Urothelium cell line (cell line): ENCODE results near the gene HJV.

Source experiments
- DNase-seq: peaks from one replicate; pipeline ENCODE4 v3.0.0; 2011; ENCODE audit warnings: low spot score, mixed read lengths
- FAIRE-seq: peaks from 2 replicates; lab custom pipeline; 2011; peaks lifted over from hg19 to GRCh38; lab: Jason Lieb, UNC

The HJV gene

GRCh38 chr1:146022403-146023127 lies 1.0 kb upstream of the HJV start:
- no peak for DNase-seq
- no peak for FAIRE-seq

GRCh38 chr1:146021050-146021445 lies 487 bp downstream of the HJV start:
- DNase-seq = no peak
- no peak for FAIRE-seq

DNA sequence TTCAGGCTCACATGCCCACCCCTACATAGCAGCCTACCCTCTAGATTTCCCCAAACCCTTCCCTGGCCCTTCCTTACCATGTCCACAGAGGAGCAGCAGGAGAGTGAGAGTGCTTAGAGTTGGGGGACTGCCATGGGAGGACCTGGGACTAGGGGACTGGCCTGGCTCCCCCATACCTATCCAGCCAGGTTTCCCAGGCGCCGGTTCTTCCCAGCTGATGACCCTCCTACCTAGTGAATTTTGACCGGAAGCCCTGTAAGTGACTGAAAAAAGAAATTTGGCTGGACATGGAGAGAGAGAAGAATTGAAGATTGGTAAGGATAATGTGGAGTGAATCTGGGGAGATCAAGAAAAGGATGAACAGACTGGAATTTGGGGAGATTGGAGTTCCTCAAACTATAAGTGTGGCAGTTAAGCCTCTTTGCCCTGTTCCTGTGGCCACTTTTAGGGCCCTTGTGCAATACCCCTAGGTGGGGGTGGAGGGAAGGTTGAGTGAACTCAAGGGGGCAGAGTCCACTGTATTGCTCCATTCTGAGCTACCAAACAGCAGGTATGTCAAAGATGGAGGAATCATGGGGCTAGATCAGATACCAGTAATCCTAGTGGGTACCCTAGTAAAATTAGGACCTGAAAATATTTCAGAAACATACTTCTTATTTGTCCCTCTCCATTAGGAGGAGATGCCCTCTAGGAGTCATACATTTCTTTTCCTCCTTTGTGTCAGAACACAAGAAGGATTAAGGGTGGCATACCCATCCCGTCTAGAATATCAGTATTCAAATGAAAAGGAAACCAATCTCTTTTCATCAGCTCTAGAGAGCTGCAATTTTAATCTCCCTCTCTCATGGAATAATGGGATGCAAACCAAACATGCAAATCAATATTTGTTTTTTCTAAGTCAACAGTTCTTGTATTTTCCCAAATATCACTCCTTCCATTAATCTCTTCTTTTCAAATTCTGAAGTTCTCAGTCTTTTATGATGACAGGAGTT lies 1.2 kb downstream of the HJV start:
- FAIRE-seq = no peak
- no peak for DNase-seq

GRCh38 chr1:146019231-146020057 lies 2.1 kb downstream of the HJV start:
- no peak for FAIRE-seq
- DNase-seq = no peak

- FAIRE-seq (no peak), DNase-seq (no peak)
Observed at GRCh38 chr1:146016891-146017290, 4.6 kb downstream of the HJV start.

DNA sequence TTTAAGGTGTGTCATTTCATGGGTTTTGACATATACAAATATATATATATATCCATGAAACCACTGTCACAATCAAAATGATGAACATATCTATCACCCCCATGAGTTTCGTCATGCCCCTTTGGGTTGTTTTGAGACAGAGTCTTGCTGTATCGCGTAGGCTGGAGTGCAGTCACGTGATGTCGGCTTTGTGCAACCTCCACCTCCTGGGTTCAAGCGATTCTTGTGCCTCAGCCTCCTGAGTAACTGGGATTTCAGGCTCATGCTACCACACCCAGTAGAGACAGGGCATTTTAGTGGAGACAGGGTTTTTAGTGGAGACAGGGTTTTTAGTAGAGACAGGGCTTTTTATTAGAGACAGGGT lies 8.0 kb downstream of the HJV start:
- no peak for DNase-seq
- no peak for FAIRE-seq

- no peak for FAIRE-seq
- peak; percentile 68 for DNase-seq
Observed at GRCh38 chr1:146012703-146013558, 8.6 kb downstream of the HJV start.

DNA sequence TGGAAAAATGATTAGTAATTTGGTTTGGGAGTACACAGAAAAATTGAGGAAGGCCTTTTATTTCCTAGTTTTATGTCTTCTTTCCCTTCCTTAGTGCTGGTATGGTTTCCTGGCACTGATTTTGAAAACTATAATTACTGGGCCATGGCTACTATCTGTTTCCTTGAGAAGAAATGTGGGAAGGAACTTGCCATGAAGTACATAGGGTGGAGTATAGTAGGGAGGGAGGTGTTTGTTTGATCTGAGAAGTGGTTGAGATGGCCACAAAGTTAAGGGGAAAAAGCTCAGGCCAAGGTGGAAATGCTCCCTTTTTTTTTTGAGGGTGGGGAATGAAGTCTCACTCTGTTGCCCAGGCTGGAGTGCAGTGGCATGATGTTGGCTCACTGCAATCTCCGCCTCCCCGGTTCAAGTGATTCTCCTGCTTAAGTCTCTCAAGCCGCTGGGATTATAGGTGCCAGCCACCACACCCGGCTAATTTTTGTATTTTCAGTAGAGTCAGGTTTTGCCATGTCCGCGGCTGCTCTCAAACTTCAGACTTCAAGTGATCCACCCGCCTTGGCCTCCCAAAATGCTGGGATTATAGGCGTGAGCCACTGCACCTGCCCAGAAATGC lies 11.3 kb downstream of the HJV start:
- no peak for FAIRE-seq
- DNase-seq = no peak

DNA sequence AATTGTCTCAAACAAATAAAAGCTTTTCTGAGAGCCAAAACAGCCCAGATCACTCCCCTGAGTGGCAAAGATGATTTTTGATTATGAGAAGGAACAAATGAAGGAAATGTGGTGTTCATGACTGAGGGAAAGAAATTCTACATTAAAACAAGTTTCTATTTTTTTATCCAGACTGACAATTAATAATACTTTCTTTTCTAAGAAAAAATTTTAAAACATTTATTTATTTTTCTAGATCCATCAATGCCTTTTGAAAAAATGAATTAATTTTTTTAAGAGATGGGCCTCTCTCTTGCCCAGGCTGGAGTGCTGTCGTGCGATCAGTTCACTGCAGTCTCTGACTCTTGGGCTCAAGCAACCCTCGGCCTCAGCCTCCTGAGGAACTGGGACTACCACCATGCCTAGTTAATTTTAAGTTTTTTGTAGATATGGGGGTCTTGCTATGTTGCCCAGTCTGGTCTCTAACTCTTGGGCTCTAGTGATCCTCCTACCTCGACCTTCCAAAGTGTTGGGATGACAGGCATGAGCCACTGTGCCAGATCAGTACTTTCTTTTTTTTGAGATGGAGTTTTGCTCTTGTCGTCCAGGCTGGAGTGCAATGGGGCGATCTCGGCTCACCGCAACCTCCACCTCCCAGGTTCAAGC lies 13.9 kb downstream of the HJV start:
- no peak for FAIRE-seq
- no peak for DNase-seq

GRCh38 chr1:146001709-146002108 lies 19.8 kb downstream of the HJV start:
- FAIRE-seq = no peak
- no peak for DNase-seq

DNA sequence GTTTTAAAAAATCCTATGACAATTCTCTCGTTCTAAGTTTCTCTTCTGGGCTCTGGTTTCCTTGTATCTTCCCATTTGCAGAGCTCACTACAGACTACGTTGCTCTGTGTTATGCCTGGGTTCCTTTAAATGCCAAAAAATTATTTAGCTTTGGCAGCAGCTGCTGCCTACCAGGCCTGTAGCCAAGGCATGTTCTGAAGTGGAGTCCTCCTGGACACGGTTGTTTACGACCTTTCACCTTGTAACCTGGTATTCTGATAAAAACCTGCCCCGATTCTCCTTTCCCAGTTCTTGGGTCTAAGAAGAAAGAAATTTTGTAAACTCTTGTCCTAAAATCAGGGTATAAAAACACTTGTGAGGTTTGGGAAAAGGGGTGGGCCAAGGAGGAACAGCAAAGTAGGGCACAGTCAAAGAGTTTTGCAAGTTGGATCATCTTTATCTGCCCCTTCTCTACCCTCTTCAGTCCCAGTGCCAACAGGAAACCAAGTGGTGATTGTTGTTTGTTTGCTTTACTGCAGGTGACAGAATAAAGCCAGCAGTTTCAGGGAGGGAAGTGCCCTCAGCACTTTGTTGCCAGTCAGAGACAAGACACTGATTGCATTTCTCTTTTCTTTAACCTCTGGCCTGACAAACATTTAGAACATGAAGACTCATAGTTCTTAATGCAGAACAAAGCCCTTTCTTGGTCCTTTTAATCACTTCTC lies 22.1 kb downstream of the HJV start:
- no peak for DNase-seq
- FAIRE-seq = no peak

- DNase-seq = no peak
- no peak for FAIRE-seq
Observed at GRCh38 chr1:145997718-145998023, 23.9 kb downstream of the HJV start.

DNA sequence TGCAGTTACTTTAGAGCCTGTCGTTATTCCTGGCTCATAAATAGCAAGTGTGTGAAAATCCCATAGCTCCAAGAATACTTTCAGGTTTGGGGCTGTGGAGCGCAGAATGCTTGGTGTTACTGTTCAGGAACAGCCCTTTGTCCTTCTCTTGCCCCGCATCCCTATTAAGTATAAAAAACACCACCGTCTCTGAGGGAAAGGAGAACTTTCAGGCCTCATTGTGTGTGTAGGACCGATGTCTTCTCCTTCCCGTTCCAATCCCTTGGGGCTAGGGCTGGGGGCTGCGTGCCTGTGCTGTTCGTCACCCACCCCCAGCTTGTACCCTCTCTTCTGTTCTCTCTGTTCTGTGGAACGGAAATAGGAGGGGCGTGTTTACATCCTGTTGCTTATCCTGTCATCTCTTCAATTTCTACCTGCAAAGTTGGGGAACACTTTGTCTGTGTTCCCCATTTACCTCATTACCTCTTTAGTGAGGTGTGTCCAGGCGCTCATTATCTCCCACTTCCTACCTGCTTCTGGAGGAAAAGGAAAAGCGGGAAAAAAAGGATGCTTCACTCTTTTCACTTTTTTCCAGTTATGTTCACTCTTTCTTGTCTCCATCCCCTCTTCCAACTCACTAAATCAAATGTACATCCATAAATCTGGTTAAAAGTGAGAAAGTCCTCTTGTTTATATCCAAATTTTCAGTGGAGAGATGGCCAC lies 24.4 kb downstream of the HJV start:
- DNase-seq = no peak
- FAIRE-seq = no peak

DNA sequence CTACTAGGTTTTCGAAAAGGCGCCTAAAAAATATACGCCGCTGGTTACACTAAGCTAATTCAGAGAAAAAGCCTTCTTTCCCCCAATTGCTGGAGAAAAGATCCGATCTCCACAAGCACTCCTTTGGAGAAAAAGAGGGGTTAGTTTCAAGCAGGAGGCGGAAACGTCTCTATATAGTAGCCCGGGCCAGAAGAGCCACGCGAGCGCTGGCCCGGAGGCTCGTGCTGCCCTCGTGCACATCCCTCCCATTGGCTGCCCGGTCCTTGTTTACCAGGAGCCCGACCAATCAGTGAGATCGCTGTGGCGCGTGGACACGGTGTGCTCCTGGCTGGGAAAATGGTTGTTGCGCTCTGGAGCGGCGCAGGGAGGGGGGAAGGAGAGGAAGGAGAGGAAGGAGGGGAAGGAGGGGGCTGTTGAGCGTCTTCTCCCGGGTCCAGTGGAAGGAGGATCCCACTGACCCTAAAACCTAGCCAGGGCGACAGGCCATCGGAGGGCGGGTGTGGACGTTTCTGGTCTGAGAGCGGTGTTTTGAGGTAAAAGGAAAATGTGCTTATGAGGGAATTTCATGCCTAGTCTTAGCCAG lies 25.0 kb downstream of the HJV start, which contains the start of gene TXNIP:
TSS of gene TXNIP (minus strand) at position 147 of the 583 bp plus-strand sequence. CDS start 313 bp downstream, outside the sequence.
- peak; percentile 99 for DNase-seq
- FAIRE-seq = peak; percentile 44

- DNase-seq (peak; percentile 27), FAIRE-seq (no peak)
Observed at GRCh38 chr1:145995964-145996432, 25.5 kb downstream of the HJV start.

DNA sequence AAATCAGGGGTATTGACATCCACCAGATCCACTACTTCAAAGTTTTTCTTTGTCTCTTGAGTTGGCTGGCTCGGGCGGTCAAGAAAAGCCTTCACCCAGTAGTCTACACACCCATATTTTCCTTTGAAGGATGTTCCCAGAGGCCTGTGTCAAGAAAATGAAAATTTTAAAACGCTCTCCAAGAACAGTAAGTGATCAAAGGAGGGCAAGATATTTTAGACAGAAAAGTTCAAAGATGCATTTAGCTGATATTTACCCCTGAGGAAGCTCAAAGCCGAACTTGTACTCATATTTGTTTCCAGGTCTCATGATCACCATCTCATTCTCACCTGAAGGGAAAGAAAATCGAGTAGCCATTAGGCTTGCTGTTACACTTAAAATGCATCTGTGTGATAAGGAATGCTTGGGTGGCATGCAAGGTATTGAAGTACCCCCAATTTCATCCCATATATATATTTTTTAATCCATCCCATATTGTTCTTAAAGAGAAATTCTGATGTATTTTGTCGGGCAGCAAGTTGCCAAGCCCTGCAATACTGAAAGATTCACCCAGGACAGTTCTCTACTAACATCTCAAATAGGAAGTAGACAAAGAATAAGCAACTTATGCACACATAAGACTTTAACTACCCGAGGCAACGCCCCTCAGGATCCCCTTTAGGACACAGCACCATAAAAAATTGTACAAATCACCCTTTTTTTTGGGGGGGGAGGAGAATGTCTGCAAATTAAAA lies 26.2 kb downstream of the HJV start:
- no peak for FAIRE-seq
- DNase-seq = no peak
